Endothelial cell of umbilical vein (primary cell): ENCODE results near the gene TMEM178A. TPM values are rescaled to one million over a fixed set of nuclear protein-coding genes. Genes with fewer than 3 reads are reported as not detected.

Experiments
- BruUV-seq: library from RNA; stranded (reverse); fragments of 400-500 nt; replicated peaks from 2 replicates; lab custom pipeline; 2021; lab: Mats Ljungman, UMichigan
- CTCF ChIA-PET: fragments of 300-600, 350-600 bp; sonication (Branson Sonifier 250); formaldehyde crosslinking; loops from one replicate; lab custom pipeline; 2021; ENCODE audit warnings: antibody characterized with exemption, inconsistent platforms; lab: Charles Lee
- POLR2A ChIA-PET: fragments of 300-600, 350-600 bp; sonication (Branson Sonifier 250); formaldehyde crosslinking; loops from one replicate; lab custom pipeline; 2021; ENCODE audit warnings: antibody characterized with exemption, inconsistent platforms; lab: Charles Lee
- DNase-seq: peaks from one replicate; pipeline ENCODE4 v3.0.0-alpha.2; 2011; ENCODE audit warnings: low read depth, low spot score
- FAIRE-seq: peaks from 2 replicates; lab custom pipeline; 2011; peaks lifted over from hg19 to GRCh38; lab: Jason Lieb, UNC
- H2AFZ ChIP-seq: 2 replicates; pipeline ENCODE4 v1.6.0; 2012; ENCODE audit warnings: low read depth, low read length, control low read depth, inconsistent platforms
- H3K27ac ChIP-seq: 2 replicates; pipeline ENCODE4 v1.5.1; 2011; ENCODE audit warnings: low read depth, mild to moderate bottlenecking, control low read depth, low read length, moderate library complexity; ENCODE audit not compliant: insufficient read depth
- H3K27me3 ChIP-seq, 2 experiments: 2 replicates each; pipeline versions ENCODE4 v1.6.0 to v1.6.1; 2011; ENCODE audit warnings: low read length in 2 of 2, mixed read lengths in 1 of 2; ENCODE audit not compliant: control insufficient read depth in 2 of 2, insufficient read depth in 2 of 2
- H3K36me3 ChIP-seq, 2 experiments: 2 replicates in 1 of 2; 3 replicates in 1 of 2; pipeline ENCODE4 v1.5.1; 2011; ENCODE audit warnings: low read length in 2 of 2, mild to moderate bottlenecking in 1 of 2, moderate library complexity in 1 of 2; ENCODE audit not compliant: control insufficient read depth in 2 of 2, insufficient read depth in 2 of 2; ENCODE audit errors: extremely low read depth in 1 of 2
- H3K4me1 ChIP-seq: 3 replicates; pipeline ENCODE4 v1.5.1; 2011; ENCODE audit warnings: mild to moderate bottlenecking, low read length; ENCODE audit not compliant: control insufficient read depth, insufficient read depth; ENCODE audit errors: extremely low read depth
- H3K4me2 ChIP-seq: 2 replicates; pipeline ENCODE4 v1.6.1; 2011; ENCODE audit warnings: low read length, control low read depth, mixed read lengths; ENCODE audit not compliant: insufficient read depth
- H3K4me3 ChIP-seq, 3 experiments: fragments of 200-600 bp in 1 of 3; sonication (generic), shearing (Covaris generic) in 1 of 3; replicated peaks in 1 of 3; 2 replicates each; pipeline ENCODE4 v1.5.1; 2011 to 2016; ENCODE audit warnings: control low read depth in 3 of 3, low read length in 3 of 3, mild to moderate bottlenecking in 2 of 3, inconsistent platforms in 1 of 3, low read depth in 1 of 3, moderate library complexity in 1 of 3; ENCODE audit not compliant: insufficient read depth in 1 of 3
- H3K79me2 ChIP-seq: 2 replicates; pipeline ENCODE4 v1.6.0; 2012; ENCODE audit warnings: low read length, inconsistent platforms; ENCODE audit not compliant: control insufficient read depth, insufficient read depth
- H3K9ac ChIP-seq: replicated peaks from 2 replicates; pipeline ENCODE3; 2011; ENCODE audit warnings: low read length, control low read depth; ENCODE audit not compliant: insufficient read depth; ENCODE audit errors: extremely low read depth
- H3K9me1 ChIP-seq: replicated peaks from 3 replicates; pipeline ENCODE4 v1.6.0; 2011; ENCODE audit warnings: mild to moderate bottlenecking, low read length; ENCODE audit not compliant: control insufficient read depth, insufficient read depth; ENCODE audit errors: extremely low read depth
- H3K9me3 ChIP-seq: replicated peaks from 2 replicates; pipeline ENCODE4 v1.5.1; 2012; ENCODE audit warnings: low read length, inconsistent platforms; ENCODE audit not compliant: control insufficient read depth, insufficient read depth
- H4K20me1 ChIP-seq: replicated peaks from 2 replicates; pipeline ENCODE3; 2011; ENCODE audit warnings: mild to moderate bottlenecking, low read length; ENCODE audit not compliant: control insufficient read depth, insufficient read depth; ENCODE audit errors: extremely low read depth
- CTCF ChIP-seq, 2 donors: IDR thresholded peaks; 1 replicate in 1 of 2; 2 replicates in 1 of 2; pipeline ENCODE4 v1.5.1; 2011; ENCODE audit warnings: low read length in 2 of 2, mild to moderate bottlenecking in 2 of 2, moderate library complexity in 2 of 2, control low read depth in 1 of 2, inconsistent platforms in 1 of 2, low read depth in 1 of 2; ENCODE audit not compliant: insufficient read depth in 1 of 2; ENCODE audit errors: extremely low read depth in 1 of 2
- EZH2 ChIP-seq: IDR thresholded peaks from 2 replicates; pipeline ENCODE4 v1.6.1; 2012; ENCODE audit warnings: borderline replicate concordance, low read depth, mild to moderate bottlenecking, moderate library complexity, low read length, inconsistent platforms; ENCODE audit not compliant: severe bottlenecking
- FOS ChIP-seq: IDR thresholded peaks from 2 replicates; pipeline ENCODE4 v1.6.1; 2011; ENCODE audit warnings: mild to moderate bottlenecking, low read length, moderate library complexity, borderline replicate concordance; ENCODE audit not compliant: insufficient read depth
- GATA2 ChIP-seq: IDR thresholded peaks from 2 replicates; pipeline ENCODE4 v1.7.0; 2011; ENCODE audit warnings: low read depth, mild to moderate bottlenecking, moderate library complexity, mixed read lengths, low read length; ENCODE audit not compliant: insufficient read length, insufficient read depth
- JUN ChIP-seq: IDR thresholded peaks from 2 replicates; pipeline ENCODE4 v1.6.1; 2011; ENCODE audit warnings: borderline replicate concordance, low read depth; ENCODE audit not compliant: insufficient read length, insufficient read depth
- MAX ChIP-seq: IDR thresholded peaks from 2 replicates; pipeline ENCODE4 v1.6.1; 2011; ENCODE audit not compliant: insufficient read depth, insufficient read length
- MYC ChIP-seq: IDR thresholded peaks from one replicate; pipeline ENCODE4 v1.6.1; 2011; ENCODE audit warnings: mild to moderate bottlenecking, low read depth, low read length
- POLR2A ChIP-seq: IDR thresholded peaks from 2 replicates; pipeline ENCODE4 v1.6.1; 2012; ENCODE audit warnings: low read depth, mild to moderate bottlenecking, control low read depth, low read length
- POLR2AphosphoS5 ChIP-seq: IDR thresholded peaks from 2 replicates; pipeline ENCODE4 v1.6.1; 2012; ENCODE audit warnings: low read depth, mild to moderate bottlenecking, control low read depth, low read length, moderate library complexity; ENCODE audit not compliant: insufficient read depth
- dilution Hi-C: fragments of 300-500 bp; cut with MboI; formaldehyde crosslinking; loops from one replicate; pipeline ENCODE4 v1.15.0; 2019; ENCODE audit warnings: low sequenced_read_pairs; ENCODE audit not compliant: extremely low pct_ligation_motif_present
- intact Hi-C: fragments of 100-400 bp; cut with micrococcal nuclease; formaldehyde crosslinking; loops from one replicate; pipeline ENCODE4 v1.10.0; 2022
- polyA plus RNA-seq, 4 experiments: library from polyadenylated mRNA; depleted of rRNA in 3 of 4; stranded (reverse) in 3 of 4; unstranded in 1 of 4; fragments of >200 nt; gene quantifications; 2 replicates each; pipeline versions ENCODE4 v1.2.1 to v1.2.3, GENCODE V29; 2011 to 2012; ENCODE audit warnings: missing spikeins in 1 of 4
- total RNA-seq: library from RNA; stranded (reverse); gene quantifications from 2 replicates; pipeline ENCODE4 v1.2.3, GENCODE V29; 2021

The TMEM178A gene
- total and polyA plus RNA-seq, 2 donors (not counting 3 experiments of a cell fraction or from before 2014, with no cell fraction given) = 1.5 to 2.8 TPM

- no peaks in the 10 kb centered on the region for H3K27me3 ChIP-seq
- BruUV-seq = no TSS peak
- no peak overlapping the region for H3K27ac ChIP-seq
- H3K4me3 ChIP-seq = no peak overlapping the region
- no peaks in the 10 kb centered on the region for H3K4me1 ChIP-seq
- H3K4me2 ChIP-seq = no peak overlapping the region
- peaks cover 8 to 14% of the 10 kb centered on the region in 2 experiments for H3K36me3 ChIP-seq
- H4K20me1 ChIP-seq = no peaks in the 10 kb centered on the region
- no peak overlapping the region for H2AFZ ChIP-seq
- no peak for TF ChIP-seq POLR2A
- no peak for TF ChIP-seq CTCF (IDR thresholded peaks at IDR 0.05; ENCODE audit: extremely low read depth in 1 of 2, insufficient read depth in 1 of 2, low read depth in 1 of 2, low read length in 2 of 2)
- TF ChIP-seq MAX = no peak
- TF ChIP-seq FOS = no peak
- no peak for TF ChIP-seq MYC
- no peak for TF ChIP-seq POLR2AphosphoS5
- TF ChIP-seq EZH2 = no peak
- no peak for TF ChIP-seq JUN
- no peak for TF ChIP-seq GATA2
- H3K79me2 ChIP-seq = no peaks in the 10 kb centered on the region
- no peaks in the 10 kb centered on the region for H3K9me1 ChIP-seq
- no peak overlapping the region for H3K9ac ChIP-seq
- DNase-seq = no peak
- ChIA-PET CTCF (no interaction called here), POLR2A (no interaction called here)
- H3K9me3 ChIP-seq = no peaks in the 10 kb centered on the region
- intact Hi-C loops = loop anchor here (10.0 kb wide), 1 partner anchor 672 kb away; no protein-coding TSS in a partner anchor
- FAIRE-seq = no peak
- dilution Hi-C loops = no loop called here
Observed at GRCh38 chr2:39736640-39737039, 70.9 kb downstream of the TMEM178A start.
